Endometrial microvascular endothelial cells (primary cell): ENCODE data around the gene RREB1. TPM values are rescaled to one million over a fixed set of nuclear protein-coding genes. Genes with fewer than 3 reads are reported as not detected.

Experiments
- in situ Hi-C: cut with HindIII; loops from 2 replicates; pipeline ENCODE4 v1.10.0; 2017; ENCODE audit warnings: low sequenced_read_pairs, low pct_unique_long_range_greater_than_20kb; ENCODE audit errors: inconsistent ontology term
- total RNA-seq: library from RNA; depleted of rRNA; stranded (reverse); fragments of >200 nt; gene quantifications from one replicate; pipeline ENCODE4 v1.2.3, GENCODE V29; 2015; ENCODE audit errors: inconsistent ontology term

Gene RREB1
- total RNA-seq, 1 donor from 2014 or later, result 12.4 TPM

DNA sequence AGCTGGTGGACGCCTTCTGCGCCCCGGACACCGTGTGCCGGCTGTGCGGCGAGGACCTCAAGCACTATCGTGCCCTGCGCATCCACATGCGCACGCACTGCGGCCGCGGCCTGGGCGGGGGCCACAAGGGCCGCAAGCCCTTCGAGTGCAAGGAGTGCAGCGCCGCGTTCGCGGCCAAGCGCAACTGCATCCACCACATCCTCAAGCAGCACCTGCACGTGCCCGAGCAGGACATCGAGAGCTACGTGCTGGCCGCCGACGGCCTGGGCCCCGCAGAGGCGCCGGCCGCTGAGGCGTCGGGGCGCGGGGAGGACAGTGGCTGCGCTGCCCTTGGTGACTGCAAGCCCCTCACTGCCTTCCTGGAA, 122.5 kb downstream of the RREB1 start:
- in situ Hi-C loops, result no loop called here

DNA sequence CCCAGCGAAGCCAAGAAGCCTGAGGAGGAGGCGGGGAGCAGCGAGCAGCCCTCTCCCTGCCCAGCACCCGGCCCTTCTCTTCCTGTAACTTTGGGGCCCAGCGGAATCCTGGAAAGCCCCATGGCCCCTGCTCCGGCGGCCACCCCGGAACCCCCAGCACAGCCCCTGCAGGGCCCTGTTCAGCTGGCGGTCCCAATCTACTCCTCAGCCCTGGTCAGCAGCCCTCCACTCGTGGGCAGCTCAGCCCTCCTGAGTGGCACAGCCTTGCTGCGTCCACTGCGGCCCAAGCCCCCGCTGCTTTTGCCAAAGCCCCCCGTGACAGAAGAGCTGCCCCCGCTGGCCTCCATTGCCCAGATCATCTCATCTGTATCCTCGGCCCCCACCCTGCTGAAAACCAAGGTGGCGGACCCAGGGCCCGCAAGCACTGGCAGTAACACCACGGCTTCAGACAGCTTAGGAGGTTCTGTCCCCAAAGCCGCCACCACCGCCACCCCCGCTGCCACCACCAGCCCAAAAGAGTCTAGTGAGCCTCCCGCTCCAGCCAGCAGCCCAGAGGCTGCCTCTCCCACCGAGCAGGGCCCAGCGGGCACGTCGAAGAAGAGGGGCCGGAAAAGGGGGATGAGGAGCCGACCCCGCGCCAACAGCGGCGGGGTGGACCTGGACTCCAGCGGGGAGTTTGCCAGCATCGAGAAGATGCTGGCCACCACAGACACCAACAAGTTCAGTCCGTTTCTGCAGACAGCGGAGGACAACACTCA, 123.4 kb downstream of the RREB1 start:
- in situ Hi-C loops, result no loop called here

DNA sequence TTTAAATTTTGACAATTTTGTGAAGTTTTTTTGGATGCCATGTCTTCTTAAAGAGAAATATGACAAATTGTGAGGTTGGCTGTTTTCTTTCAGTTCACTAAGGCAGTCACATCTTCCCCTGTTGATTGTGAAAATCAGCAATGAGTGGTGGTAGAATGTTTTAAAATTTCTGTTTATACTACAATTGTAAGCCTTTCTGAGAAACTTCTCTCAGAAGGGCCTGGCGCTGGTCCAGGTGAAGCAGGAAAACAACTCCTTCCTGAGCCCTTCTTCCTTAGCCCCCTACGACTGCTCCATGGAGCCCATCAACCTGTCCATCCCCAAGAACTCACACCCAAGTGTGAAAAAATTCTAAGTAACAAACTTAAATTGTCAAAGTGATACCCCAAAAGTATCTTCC, 124.6 kb downstream of the RREB1 start:
- in situ Hi-C loops, result no loop called here

DNA sequence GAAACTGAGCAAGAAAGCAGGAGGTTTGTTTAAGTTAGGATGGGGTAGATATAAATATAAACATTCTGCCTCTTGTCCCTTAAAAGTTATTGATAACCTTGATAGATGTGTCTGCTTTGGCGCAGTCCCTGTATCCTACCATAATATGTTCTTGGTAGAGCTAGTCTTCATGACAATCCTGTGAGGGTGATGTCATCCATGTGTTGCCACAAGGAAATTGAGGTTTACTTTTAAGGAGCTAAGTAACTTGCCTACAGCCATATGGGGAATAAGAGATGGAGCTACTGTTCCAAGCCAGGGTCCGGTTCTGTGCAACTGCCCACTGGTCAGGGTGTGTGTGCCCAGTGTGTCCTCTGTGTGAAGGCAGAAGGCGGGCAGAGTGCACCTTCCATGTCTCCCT, 126.8 kb downstream of the RREB1 start:
- in situ Hi-C loops, result no loop called here

DNA sequence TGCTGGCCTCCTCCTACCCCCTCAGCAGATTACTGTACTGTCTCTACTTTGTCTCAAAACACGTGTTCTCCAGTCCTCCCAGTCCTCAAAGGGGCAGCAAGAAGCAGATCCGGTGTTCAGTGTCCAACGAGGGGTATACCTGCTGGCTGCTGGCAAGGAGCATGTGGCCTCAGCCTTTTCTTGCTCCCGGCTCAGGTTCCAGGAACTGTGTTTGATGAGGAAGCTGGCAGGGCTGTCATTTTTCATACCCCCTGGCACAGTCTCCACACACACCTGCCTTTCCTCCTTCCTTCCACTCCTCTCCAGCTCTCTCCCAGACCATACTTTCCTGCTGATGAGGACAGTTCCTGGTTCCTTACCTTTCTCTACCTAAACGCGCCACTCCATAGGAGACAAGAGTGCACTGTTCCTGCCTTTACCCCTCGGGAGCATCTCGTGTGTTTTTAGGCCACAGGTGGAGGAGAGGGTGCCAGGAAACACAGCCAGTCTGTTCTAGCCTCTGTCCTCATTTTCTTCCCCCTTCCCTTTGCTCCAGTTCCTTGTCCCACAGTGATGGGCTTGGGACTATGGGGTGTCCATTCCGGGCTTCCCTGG, 128.0 kb downstream of the RREB1 start:
- in situ Hi-C loops, result no loop called here

DNA sequence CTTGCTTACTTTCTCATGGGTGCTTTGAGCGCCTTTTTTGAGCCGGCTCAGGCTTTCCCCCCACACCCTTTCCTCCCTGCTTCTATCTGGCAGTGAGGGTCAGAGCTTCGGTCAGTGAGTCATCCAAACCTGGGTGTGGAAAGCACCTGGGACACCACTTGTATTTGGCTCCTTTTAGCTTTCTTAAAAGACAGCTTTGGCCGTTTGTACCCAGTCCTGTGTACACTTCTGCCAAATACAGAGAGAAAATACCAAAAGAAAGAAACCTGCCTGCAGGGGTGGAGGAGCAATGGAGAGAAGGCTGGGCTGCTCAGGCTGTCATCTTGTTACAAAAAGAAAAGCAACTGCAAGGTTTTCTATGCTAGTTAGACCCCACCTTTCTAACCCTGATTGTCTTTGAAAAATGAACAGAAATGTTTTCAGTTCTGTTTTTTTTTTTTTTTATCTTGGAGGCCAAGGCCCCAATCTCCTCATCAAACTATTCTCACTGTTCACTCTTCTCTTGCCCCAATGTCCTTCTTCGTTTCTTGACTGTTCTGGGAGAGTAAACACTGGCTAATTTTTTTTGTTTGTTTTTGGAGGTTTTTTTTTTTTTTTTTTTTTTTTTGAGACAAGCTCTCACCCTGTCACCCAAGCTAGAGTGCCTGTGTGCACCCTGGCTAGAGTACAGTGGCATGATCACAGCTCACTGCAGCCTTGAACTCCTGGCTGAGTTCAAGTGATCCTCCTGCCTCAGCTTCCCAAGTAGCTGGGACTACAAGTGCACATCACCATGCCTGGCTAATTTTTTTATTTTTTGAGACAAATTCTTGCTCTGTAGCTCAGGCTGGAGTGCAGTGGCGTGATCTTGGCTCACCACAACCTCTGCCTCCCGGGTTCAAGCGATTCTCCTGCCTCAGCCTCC, 128.8 kb downstream of the RREB1 start:
- in situ Hi-C loops, result no loop called here

DNA sequence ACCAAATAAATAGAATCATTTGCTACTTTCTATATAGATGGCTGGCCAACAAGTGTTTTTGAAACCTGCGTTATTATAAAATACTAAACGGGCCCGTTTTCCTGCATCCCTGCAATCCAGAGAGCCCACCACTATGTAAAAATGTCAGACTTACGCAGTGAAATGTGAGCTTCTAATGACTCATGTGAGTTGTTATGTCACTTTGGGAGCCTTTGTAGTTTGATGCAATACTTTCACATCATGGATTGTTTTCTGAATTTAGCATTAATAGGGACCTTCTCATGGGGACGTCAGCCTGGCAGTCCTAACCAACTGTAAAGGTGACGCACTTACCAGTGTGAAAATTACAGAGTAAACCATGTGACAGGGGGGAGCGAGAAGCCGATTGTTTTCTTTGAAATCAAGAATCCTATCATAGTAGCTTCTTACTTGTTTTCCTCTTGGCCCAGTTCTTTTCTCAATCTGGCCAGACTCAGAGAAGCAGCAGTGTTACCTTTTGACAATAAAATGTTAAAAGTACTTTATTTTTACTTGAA, 130.0 kb downstream of the RREB1 start:
- in situ Hi-C loops, result no loop called here

DNA sequence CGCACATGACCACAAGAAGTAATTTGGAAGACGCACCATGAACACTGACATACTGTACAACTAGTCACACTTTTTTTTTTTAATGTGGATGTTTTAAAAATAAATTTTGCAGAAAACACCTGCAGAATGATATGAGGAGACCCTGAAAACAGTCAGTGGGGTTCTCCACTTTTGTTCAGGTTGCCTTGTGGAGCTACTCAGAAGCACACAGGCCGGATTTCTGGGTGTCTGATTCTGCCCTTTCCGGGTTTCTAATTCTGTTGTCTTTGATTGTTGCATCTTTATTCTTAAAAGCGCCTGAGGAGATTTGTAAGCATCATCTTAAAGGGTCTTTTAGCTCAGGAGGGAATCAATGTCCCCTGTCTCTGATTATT, 130.8 kb downstream of the RREB1 start:
- in situ Hi-C loops, result no loop called here

DNA sequence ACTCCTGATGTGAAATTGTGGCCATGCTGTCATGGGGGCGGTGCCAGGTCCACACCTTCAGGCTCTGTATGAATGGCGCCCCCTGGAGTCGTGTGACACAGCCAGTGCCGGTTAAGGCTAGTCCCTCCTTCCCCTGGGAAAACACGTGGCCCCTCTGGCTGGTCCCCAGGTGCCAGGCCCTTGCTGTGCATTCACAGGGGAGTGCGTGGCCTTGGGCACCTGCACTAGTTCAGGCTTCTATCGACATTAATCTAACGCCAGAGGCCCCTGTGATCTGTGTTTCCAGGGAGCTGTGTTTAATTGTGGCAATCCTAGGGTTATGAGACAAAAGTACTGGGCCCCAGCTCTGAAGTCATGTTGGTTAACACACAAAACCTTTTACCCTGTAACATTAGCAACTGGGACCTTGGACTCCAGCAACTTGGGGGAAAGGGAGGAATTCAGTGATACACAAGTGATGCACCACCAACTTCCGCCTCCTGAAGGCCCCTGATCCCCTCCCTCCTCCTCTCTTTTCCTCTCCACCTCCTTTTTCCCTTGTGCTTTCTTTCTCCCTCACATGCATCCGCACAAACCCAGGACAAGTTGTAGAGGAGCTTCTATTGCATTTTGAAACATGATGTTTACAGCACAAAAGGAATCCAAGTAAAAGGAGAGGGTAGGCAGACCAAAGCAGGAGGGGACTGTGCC, 131.3 kb downstream of the RREB1 start:
- in situ Hi-C loops, result no loop called here

DNA sequence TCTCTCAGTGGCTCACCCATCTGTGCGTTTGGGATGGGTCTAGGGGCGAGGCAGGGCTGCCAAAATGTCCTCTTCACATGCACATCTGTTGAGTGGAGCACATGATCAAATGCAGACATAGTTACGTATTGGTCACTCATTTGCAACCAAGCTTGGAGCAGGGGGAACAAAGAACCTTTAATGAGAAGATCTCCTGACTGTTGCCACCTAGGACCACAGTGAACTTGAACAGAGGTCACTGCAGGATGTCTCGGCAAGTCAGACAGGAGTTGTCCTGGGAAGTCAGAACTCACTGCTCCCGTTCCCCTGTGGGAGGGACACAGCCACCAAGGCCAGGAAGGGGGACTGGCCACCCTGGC, 131.8 kb downstream of the RREB1 start:
- in situ Hi-C loops, result no loop called here

DNA sequence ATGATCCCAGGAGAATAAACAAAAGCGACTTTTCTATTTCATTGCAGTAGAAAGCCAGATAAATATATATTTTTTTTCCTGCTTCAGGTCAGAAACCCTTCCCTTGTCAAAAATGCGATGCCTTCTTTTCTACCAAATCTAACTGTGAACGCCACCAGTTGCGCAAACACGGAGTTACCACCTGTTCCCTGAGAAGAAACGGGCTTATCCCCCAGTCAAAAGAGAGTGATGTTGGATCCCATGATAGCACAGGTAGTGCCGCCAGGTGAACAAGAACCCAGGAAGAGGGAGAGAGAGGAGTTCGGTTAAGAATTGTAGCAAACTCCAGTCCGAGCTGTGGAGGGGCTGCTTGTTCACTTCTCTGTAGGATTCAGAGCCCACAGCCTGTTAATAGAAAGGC, 132.6 kb downstream of the RREB1 start:
- in situ Hi-C loops, result no loop called here

DNA sequence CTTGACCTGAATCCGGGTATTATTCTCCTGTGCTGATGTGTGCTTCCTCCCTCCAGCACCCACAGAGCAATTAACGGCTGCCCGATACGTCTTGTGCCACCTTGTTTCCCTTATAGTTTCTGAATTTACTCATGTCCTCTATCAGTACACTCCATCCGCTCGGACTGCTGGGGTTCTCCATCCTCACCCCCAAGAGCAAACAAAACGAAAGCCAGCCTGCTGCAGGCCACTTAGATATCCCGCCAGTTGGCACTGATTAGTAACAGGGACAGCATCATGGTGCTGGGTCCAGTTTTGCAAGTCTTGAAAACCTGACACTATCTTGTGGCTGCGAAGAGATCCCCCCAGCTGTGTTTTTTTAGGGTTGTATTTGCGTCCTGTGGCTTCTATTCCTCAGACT, 133.4 kb downstream of the RREB1 start:
- in situ Hi-C loops, result no loop called here

DNA sequence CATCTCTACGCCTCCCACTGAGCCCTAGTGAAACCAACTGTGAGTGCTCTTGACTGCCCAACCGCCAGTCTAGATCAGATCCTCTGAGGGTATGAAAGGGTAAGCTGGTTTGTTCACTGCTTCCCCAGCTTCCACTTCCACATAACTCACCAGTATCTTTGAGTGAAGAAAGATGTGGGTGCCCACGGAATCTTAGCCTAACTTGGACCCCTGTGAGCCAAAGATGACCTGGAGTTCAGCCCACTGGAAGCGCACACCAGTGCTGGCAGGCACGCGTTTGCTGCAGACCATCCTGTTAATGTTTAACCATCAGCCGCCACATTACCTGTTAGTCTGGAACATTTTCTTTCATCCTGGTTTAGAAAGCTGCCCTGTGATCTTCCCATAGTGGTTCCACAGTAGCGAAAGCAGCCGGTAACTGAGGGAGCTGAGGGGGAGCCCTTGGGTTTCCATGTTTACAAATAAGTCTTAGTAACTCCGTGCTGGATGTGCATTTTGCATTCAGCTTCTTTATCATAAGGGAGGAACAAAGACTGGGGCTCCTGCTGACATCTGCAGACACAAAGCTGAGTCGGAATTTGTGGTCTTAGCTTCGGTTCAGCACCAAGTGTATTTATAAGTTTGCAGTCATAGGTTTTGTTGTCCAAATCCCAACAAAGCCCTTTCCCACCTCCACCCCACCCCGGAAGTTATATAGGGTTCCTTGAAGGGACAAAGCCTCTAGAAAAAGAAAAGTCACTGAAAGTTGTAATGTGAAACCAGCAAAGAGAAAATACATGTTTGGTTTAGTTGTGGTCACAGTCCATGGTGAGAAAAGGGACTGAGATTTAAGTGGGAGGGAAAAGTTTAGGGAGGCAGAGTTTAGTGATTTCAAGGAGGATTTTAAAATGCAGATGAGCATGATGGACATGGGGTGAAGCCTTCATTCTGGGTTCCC, 134.2 kb downstream of the RREB1 start:
- in situ Hi-C loops, result no loop called here

DNA sequence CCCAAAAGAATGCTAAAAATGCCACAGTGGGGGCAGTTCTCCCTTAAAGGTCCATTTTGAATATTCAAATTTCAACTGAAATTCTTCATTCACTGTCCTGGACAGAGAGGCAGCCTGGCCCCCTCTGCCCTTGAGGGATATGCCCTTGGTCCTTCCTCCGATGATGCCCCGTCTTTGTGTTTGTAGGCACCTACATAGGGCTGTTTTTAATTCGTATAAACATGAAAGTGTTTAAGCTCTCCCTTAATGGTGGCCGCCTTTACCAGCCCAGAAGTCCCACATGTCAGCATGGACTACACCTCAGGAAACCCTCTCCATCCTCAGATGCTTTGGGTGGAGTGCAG, 135.0 kb downstream of the RREB1 start:
- in situ Hi-C loops, result no loop called here

DNA sequence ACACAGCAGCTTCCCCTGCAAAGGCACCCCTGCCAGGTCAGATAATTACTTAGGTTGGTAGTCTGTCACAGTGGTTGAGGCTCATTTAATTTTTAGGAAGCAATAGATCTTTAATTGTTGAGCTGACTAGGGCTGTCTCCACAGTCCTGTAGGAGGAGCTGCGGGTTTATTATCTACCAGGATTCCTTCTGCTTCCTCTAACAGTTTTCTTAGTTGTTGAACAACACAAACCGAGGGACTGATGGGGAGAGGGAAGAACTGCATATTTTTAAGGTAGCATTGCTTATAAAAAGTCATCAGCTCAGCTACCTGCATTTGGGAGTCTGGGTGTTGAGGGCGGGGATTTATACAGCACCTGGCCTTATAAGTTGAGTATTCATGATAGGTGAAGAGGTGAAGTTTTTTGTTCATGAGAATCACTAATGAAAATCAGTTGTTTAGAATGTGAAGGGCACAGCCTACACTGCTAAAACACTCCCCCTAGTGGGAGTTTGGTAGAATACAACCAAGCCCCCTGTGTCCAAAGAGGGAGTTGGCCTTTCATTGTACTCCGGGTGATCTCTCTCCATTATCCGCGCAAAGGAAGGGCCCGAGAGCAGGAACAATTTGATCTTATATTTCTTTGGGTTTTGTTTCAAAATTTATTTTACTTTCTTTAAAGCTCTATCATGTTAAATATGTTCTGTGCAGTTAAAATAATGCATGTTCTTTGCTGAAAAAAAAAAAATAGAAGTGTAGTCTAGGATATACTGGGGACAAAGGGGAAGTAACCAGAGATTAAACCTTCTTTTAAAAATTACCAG, 135.6 kb downstream of the RREB1 start:
- in situ Hi-C loops, result no loop called here

DNA sequence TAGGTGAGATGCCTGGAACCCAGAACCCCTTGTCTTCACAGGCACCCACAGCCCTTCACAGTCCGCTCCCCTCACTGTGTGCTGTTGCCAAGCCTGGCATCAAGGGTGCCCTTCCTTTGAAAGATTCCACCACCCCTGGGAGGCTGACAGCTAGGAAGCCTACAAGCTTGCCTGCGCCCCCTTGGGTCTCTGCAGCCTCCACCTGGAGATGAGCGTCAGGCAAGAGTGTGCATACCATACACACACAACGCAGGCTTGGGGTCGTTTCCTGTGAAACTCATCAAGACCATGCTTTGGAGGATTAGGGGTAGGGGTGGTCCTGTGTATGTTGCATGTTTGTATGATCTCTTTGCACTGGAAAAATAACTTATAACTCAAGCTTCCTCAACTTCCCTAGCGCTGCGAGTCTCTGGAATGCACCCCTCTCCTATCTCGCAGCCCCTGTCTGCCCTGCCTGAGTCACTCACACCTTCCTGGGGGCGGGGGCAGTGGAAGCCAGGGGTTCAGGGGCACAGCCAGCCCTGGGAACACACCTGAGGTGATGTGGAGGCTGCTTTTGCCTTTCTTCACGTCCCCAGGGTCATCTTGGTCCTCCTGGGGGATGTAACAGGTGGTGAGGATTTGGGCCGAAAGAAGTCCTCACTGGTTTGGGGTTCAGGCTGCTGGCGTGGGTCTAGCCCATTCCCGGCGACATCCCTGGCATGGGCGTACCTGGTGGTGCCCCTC, 138.1 kb downstream of the RREB1 start:
- in situ Hi-C loops, result no loop called here
